Neural cell (in vitro differentiated cells): ENCODE data around the gene PTPN21.

ENCODE experiments used
- CTCF ChIP-seq: fragments of 450-650 bp; IDR thresholded peaks from 2 replicates; pipeline ENCODE4 v1.5.1; 2014; ENCODE audit warnings: antibody characterized with exemption, mild to moderate bottlenecking, moderate library complexity; ENCODE audit not compliant: poor library complexity, severe bottlenecking
- EP300 ChIP-seq: fragments of 450-650 bp; conservative IDR thresholded peaks from 2 replicates; pipeline ENCODE4 v1.6.1; 2014; ENCODE audit warnings: antibody characterized with exemption, mild to moderate bottlenecking, moderate library complexity; ENCODE audit not compliant: poor library complexity, severe bottlenecking
- POLR2AphosphoS5 ChIP-seq: IDR thresholded peaks from 2 replicates; pipeline ENCODE4 v1.6.1; 2012
- RAD21 ChIP-seq: fragments of 450-650 bp; conservative IDR thresholded peaks from 2 replicates; pipeline ENCODE4 v1.6.1; 2014; ENCODE audit warnings: antibody characterized with exemption, mild to moderate bottlenecking, moderate library complexity

- no peak for TF ChIP-seq CTCF
- TF ChIP-seq RAD21: no peak
- no peak for TF ChIP-seq EP300
- TF ChIP-seq POLR2AphosphoS5: no peak
Measured at GRCh38 chr14:88476214-88476774, 78.5 kb downstream of the PTPN21 start.
